ENCODE data around the gene ZNF485.
"Not testable (repeated sequence)": the region's sequence is repeated elsewhere in the genome, so short reads cannot be mapped to it uniquely, and the experiment has no call there.

The ZNF485 gene

DNA sequence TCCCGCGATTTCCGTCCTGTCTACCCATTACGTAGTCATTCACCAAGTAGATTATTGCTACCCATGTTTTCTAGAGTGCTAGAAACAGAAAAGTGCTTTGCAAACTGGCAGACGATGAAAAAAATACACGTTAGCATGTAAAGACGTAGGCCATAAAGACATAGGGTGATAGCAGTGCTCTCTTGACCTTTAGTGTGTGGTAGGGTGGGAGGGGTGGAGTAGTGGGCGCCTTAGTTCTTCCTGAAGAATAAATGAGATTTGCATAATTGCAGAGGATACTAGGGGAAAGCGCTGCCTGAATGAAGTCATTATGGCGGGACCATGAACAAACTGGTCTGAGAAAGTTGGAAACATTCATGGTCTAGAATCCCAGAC is 948 bp downstream of the ZNF485 start:
- no peak for DNase-seq

DNA sequence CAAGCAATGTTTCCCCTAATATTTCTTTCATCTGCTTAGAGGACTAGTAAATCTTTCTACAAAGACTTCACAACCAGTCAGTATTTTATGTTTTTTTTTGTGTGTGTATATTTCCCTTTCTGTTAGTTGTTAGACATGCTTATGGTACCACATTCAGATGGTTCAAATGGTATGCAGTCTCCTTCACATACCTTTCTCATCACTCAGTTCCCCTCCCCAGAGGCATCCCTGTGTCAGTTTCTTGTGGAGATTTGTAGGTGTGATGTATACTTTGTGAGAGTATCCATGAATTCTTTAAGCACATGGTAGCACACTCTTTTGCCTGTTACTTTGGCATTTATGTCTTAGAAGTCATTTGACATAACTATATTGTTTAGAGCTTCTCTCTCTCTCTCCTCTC is 4.4 kb downstream of the ZNF485 start:
- DNase-seq = peak; percentile 57

DNA sequence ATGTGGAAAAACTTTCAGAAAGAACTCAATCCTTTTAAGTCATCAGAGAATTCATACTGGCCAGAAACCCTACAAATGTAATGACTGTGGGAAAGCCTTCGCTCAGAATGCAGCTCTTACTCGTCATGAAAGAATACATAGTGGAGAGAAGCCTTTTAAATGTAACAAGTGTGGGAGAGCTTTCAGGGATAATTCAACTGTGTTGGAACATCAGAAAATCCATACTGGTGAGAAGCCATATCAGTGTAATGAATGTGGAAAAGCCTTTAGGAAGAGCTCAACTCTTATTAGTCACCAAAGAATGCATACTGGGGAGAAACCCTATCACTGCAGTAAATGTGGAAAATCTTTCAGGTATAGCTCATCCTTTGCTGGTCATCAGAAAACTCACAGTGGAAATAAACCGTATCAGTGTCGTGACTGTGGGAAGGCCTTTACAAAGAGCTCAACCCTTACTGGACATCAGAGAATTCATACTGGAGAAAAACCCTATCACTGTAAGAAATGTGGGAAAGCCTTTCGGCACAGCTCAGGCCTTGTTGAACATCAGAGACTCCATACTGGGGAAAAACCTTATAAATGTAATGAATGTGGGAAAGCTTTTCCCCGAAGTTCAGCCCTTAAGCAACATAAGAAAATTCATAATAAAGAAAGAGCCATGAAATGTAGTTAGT is 10.6 kb downstream of the ZNF485 start:
- no peak for DNase-seq

DNA sequence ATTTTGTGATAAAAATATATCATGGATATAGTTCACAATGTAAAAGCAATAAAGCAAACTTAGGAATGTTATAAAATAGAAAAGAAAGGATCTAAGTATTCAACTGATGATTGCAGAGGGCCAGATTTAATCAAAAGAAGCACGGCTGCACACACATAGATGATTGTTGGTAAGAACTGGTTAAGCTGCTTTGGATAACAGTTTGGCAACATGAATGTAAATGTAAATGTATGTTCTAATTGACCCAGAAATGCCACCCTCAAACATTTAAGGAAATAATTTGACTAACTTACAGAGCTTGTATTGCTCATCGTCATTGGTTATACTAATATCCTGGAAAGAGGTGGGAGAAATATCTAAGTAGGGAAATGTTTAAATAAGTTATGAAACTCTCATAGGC is 13.1 kb downstream of the ZNF485 start:
- DNase-seq = no peak

DNA sequence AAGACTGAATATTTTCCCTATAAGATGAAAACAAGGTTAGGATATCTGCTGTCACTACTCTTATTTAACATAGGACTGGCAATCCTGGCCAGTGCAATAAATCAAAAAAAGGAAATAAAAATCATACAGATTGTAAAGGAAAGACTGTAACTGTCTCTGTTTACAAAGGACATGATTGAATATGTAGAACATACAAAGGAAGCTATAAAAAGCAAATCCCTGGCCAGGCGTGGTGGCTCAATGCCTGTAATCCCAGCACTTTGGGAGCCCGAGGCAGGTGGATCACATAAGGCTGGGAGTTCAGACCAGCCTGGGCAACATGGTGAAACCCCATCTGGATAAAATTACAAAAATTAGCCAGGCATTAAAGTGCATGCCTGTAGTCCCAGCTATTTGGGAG is 15.8 kb downstream of the ZNF485 start:
- no peak for DNase-seq

DNA sequence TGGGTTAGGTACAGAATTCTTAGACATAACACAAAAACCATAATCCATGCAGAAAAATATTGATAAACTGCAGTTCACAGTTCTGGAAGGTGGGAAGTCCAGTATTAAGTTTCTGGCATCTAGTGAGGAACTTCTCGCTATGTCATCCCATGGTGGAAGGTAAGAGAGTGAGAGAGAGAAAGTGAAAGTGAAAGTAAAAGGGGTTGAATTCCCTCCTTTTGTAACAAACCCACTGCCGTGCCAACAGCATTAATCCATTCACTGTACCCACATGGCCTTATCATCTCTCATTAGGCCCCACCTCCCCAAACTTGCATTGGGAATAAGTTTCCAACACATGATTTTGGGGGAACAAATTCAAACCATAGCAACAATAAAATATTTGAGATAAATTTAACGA is 17.1 kb downstream of the ZNF485 start:
- DNase-seq = no peak

DNA sequence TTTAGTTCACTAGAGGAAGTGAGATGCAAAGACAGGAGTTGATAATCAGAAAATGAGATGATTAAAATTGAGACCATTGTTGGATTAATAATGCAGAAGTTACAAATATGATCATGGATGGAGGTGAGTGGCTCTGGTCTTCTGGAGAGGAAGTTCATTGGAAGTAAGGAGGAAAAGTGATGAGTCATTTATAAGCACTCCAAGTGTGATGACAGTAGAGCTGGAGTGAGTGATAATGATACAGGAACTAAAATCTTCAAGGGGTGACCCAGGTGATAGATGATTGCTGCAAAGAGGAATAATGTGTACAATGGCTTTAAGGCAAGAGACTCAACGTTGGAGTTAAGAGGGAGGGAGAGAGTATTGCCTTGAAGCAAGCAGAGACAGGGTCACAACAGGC is 21.7 kb downstream of the ZNF485 start:
- DNase-seq = no peak

DNA sequence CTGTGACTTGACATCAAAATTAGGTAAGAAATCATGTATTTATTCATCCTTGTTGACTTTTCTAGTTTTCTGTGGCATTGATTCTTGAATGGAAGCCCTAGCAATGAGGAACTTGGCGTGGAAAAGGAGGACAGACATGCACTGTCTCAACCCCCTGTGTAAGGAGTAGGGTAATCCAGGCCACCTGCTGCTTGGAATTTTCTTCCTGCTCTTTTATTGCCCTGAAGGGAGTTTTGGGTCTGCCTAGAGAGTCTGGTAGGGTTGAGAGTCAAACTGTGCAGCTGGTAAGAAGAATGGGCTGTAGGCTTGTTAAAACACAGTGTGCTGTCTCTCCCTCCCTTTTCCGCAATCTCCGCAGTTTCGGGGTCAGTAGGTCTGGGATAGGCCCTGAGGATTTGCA is 22.7 kb downstream of the ZNF485 start:
- DNase-seq = no peak

DNA sequence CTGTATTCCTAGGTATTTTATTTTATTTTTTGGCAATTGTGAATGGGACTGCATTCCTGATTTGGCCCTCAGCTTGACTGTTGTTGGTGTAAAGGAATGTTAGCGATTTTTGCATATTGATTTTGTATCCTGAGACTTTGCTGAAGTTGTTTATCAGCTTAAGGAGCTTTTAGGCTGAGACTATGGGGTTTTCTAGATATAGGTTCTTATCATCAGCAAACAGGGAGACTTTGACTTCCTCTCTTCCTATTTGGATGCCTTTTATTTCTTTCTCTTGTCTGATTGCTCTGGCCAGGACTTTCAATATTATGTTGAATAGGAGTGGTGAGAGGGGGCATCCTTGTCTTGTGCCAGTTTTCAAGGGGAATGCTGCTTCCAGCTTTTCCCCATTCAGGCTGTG is 29.6 kb downstream of the ZNF485 start:
- not testable (repeated sequence) for DNase-seq

DNA sequence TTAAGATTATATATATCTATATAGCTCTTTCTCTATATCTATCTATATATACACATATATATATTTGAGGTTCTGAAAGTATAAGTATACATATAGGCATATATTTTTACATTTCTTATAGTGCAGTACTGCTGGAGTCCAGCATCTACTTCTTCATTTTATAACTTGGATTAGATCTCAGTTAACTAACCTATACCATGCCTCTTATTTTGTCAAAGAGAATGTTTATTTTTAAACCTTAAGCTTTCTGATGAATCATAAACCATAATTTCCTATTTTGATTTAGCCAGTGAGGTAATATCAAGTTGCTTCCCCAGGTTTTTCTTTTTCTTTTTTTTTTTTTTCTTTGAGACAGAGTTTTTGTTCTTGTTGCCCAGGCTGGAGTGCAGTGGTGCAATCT is 34.4 kb downstream of the ZNF485 start:
- no peak for DNase-seq

DNA sequence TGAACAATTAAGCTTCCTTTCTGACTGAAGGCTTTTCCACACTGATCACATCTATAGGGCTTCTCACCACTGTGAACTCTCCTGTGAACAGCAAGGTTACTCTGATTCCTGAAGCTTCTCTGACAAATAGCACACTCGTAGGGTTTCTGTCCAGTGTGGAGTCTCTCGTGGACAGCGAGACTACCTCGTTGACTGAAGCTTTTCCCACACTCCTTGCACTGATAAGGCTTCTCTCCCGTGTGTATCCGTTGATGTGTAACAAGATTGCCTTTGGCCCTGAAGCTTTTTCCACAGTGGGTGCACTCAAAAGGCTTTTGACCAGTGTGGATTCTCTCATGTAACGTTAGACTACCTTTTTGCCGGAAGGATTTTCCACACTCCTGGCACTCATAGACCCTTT is 38.0 kb downstream of the ZNF485 start:
- peak; percentile 31 for DNase-seq

DNA sequence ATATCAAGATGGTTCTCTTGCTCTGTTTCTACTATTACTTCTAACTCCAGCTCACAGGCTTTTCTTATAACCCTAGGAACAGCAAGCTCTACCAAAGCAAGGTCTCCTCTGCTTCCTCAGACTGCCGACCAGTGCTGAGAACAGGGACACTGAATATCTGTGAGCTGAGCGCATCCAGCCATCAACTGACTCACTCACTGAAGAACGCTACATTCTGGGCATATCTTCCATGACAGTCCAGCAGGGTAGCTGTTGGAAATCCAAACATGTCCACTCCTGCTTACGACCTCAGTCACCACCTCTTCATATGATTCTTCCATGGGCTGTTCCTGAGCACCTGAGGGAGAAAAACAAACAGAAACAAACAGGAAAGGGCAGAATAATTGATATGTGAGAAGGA is 39.6 kb downstream of the ZNF485 start:
- DNase-seq = no peak

DNA sequence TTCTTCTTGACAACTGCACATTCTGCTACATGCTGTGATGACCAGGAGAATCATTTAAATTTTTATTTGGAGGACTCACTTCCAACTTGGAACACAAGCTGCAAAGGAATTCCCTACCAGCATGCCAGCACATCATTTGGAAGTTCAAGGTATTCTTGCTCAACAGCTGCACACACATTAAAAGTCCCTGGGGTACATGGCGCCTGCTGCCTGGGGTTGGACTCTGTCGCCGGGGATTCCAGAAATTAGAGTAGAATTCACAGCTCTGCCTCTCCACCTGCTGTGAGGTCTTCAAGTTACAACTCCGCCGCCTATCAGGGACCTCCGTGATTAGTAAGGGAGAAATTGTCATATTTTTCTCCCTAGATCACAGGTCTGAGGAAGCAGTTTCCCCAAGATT is 41.3 kb downstream of the ZNF485 start:
- no peak for DNase-seq

DNA sequence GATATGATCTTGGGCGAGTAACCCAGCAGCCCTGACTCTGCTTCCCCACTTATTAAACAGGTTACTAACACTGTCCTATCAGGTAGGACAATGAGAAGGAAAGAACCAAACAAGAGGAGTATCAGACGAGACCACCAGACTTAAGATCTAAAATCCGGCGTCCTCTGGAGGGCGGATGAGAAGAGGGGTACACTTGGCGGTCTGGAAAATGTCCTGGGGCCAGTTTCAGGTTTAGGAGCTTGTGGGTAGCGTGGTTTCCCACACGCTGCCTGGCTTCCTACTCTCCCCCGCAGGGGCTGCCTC is 41.8 kb downstream of the ZNF485 start:
- DNase-seq = no peak

DNA sequence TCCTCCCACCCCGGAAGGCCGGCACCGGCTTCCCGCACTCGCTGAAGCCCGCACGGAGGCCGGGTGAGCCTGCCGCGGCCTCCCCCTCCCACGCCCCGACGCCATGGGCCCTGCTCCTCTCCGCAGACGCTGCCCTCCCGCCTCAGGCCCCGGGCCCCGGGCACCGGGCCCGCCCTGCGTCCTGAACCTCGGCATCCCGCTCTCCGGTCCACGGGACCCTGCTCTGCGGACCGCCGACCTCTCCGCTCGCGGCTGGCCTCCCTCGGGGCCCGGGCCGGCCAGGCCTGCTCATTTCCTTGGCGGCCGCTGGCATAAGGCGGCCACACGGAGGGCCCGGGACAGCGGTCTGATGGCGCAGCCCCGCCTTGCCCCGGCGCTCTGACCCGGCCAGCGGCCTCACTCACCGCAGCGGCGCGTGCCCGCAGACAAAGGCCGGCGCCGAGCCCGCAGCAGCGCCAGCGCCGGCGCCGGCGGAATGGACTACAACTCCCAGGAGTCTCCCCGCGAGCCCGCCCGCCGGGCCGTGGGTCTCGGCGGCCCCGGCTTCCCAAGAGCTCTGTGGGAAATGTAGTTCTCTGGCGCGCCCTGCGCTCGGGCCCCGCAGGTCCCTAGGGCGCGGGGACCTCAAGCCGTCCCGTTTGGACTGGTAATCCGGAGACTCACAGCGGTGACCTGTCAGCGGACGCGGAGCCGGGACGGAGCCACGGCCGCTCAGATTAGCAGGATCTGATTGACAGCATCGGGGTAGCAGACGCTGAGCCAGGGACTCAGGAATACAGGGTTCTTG is 42.4 kb downstream of the ZNF485 start, which contains the start of gene ZNF32:
Gene ZNF32, minus strand, starts transcription at position 484 of the 787 bp plus-strand sequence. CDS start 2,748 bp downstream, outside the sequence.
- peak; percentile 86 for DNase-seq

DNA sequence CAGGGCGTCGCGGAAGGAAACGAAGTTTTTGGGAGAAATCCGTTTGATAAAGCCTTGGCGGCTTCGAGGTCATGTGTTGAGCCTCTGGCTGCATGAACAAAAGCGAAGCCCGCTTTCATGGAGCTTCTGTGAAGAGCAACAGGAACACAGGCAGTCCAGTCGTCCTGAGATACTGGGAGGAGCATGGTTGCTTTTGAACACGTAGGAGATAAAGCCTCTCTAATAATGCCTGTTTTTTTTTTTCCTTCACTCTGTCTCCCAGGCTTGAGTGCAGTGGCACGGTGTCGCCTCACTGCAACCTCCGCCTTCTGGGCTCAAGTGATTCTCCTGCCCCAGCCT is 42.9 kb downstream of the ZNF485 start:
- no peak for DNase-seq

DNA sequence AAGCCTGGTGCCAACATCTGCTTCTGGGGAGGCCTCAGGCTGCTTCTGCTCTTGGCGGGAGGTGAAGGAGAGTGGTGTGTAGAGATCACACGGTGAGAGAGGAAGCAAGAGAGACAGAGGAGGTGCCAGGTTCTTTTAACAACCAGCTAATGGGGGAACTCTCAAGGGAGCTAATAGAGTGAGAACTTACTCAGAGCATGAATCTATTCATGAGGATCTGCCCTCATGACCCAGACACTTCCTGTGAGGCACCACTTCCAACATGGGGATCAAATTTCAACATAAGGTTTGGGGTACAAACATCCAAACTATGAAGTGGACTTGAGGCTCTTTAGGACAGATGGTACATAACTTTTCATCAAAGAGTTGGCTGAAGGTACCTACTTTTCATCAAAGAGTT is 47.5 kb downstream of the ZNF485 start:
- DNase-seq = peak; percentile 47

DNA sequence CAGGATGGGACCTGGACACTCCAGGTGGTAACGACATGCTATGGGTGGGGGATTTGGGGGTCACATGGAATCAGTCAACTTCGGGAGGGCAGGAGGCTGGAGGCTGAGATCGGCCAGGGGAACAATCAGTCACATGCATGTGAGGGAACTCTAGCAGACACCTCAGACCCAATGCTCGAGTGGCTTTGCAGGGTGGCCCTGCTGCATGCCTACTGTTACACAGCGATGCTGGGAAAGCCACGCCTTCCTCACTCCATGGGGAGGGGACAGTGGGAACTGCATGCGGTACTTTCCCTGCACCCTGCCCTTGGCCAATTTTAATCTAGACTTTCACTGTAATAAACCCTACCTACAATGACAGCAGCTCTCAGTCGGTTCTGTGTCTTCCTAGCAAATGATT is 49.1 kb downstream of the ZNF485 start:
- DNase-seq = no peak

DNA sequence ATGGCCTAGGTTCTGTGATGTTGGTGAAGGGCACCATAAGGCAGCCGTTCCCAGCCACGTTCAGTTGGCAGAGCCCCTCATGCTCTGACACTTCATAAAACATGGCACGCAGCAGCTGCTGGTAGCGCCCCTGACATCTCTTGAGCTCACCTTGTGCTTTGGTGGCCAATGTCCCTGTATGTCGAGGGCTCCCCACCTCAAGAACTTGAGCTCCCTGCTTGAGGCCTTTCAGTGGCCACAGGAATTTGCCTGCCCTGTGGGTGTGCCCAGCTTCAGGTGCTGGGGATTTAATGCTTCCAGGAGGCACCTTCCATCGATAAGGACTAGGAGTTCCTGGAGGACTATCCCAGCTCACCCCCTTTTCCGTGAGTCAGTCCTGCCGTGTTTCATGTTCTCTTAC is 52.0 kb downstream of the ZNF485 start:
- DNase-seq = no peak

DNA sequence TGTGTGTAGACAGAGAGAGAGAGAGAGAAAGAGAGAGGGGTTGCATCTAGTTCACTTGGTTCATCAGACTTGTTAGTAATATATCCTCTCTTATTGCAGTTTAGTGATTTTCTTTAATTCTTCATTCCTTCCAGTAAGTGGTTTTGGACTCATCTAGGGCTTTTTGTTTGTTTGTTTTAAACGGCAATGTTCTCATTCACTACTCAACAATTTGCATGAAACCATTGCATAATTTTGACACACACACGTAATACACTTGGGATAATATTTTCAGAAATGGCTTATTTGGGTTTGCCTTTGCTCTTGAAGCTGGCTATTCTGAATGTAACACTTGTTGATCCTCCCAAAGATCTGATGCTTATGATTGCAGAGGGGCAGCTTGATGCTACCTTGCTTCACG is 58.8 kb downstream of the ZNF485 start:
- DNase-seq = no peak

DNA sequence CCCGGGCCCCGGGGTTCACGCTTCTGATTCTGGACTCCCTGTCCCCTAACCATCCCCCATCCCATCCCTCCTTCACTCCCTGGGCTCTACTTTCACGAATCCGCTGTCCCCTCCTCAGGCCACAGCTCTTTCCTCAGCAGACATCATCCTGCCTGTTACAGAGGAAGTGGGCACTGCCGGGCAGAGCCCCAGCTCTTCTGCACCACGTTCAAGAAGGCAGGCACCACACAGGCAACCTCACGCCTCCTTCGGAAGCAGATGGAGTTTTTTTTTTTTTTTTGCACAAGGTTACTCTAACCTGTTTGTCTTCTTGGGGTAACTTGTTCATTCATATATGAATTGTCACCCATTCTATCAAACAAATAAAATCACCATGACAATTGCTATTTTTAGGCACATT is 60.3 kb downstream of the ZNF485 start:
- DNase-seq = no peak

DNA sequence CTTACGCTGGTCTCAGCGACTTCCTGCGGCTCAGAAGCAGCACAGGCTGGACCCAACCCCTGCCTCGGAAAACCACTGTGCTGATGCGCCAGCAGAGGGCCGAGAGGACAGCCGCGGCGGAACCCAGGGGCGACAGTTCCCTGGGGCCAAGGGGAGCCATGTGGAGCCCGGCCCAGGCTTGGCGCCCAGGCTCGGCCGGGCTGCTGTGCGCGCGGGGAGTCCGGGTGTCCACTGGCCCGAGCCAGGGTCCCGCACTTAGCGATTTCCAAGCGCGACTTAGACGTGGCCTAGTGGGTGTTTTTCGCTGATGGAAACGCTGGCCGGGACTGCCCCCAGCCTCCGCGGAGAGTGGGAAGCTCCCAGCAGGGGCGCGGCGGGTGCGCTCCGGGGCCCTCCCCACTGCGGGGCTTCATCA is 61.1 kb downstream of the ZNF485 start:
- DNase-seq = peak; percentile 46

Data from fibroblast of skin of right quadriceps (primary cell).